HG03565 (cell line): ENCODE data around the gene RNLS.
"Not testable (repeated sequence)": the region's sequence is repeated elsewhere in the genome, so short reads cannot be mapped to it uniquely, and the experiment has no call there.

Experiments
- ATAC-seq: cut with Tn5 transposase; IDR thresholded peaks from one replicate; pipeline ENCODE4 v1.9.1; 2021; ENCODE audit warnings: mild to moderate bottlenecking, moderate library complexity; ENCODE audit not compliant: unreplicated experiment

Gene RNLS

GRCh38 chr10:88311264-88311663 is 271.9 kb downstream of the RNLS start:
- no peak for ATAC-seq

- no peak for ATAC-seq
Measured at GRCh38 chr10:88309365-88309764, 273.8 kb downstream of the RNLS start.

GRCh38 chr10:88308361-88308760 is 274.8 kb downstream of the RNLS start:
- ATAC-seq: not testable (repeated sequence)

GRCh38 chr10:88299787-88300186 is 283.3 kb downstream of the RNLS start:
- no peak for ATAC-seq

GRCh38 chr10:88297103-88297502 is 286.0 kb downstream of the RNLS start:
- no peak for ATAC-seq

- ATAC-seq: no peak
Measured at GRCh38 chr10:88293651-88294230, 289.4 kb downstream of the RNLS start.

GRCh38 chr10:88293073-88293472 is 290.0 kb downstream of the RNLS start:
- no peak for ATAC-seq

- no peak for ATAC-seq
Measured at GRCh38 chr10:88292185-88292514, 291.0 kb downstream of the RNLS start.

GRCh38 chr10:88291289-88292184 is 291.6 kb downstream of the RNLS start:
- no peak for ATAC-seq

- no peak for ATAC-seq
Measured at GRCh38 chr10:88289342-88289741, 293.8 kb downstream of the RNLS start.

GRCh38 chr10:88288320-88289059 is 294.6 kb downstream of the RNLS start:
- peak; percentile 55 for ATAC-seq

- no peak for ATAC-seq
Measured at GRCh38 chr10:88286030-88286429, 297.1 kb downstream of the RNLS start.

GRCh38 chr10:88281592-88282347 is 301.3 kb downstream of the RNLS start:
- no peak for ATAC-seq

GRCh38 chr10:88280518-88280917 is 302.6 kb downstream of the RNLS start:
- ATAC-seq: no peak

- ATAC-seq: no peak
Measured at GRCh38 chr10:88278912-88279311, 304.2 kb downstream of the RNLS start.

GRCh38 chr10:88276945-88277344 is 306.2 kb downstream of the RNLS start:
- not testable (repeated sequence) for ATAC-seq

- ATAC-seq: no peak
Measured at GRCh38 chr10:88274286-88274685, 308.8 kb downstream of the RNLS start.

GRCh38 chr10:88273567-88273966 is 309.6 kb downstream of the RNLS start:
- no peak for ATAC-seq

GRCh38 chr10:88271761-88272543 is 311.2 kb downstream of the RNLS start:
- ATAC-seq: peak; percentile 13
